ENCODE data around the gene DAPK2.

GRCh38 chr15:63943829-63944680 is 102.2 kb downstream of the DAPK2 start:
- no peak for TF ChIP-seq MXD4 (CRISPR knock-in tag; IDR thresholded peaks at IDR 0.05; ENCODE audit: borderline replicate concordance)
- no peak for TF ChIP-seq CTCF (IDR thresholded peaks at IDR 0.05)
- no peak for TF ChIP-seq JUN (CRISPR knock-in tag; IDR thresholded peaks at IDR 0.05)
- TF ChIP-seq KAT7 (CRISPR knock-in tag; IDR thresholded peaks at IDR 0.05; ENCODE audit: borderline replicate concordance) = no peak
- no peak for TF ChIP-seq SOX15 (CRISPR knock-in tag; IDR thresholded peaks at IDR 0.05)
- TF ChIP-seq MAX (CRISPR knock-in tag; IDR thresholded peaks at IDR 0.05) = no peak
- no peak for TF ChIP-seq ATF3 (CRISPR knock-in tag; conservative IDR thresholded peaks at IDR 0.05)
- no peak for TF ChIP-seq SMAD3 (CRISPR knock-in tag; IDR thresholded peaks at IDR 0.05; ENCODE audit: borderline replicate concordance)
- TF ChIP-seq MLX (CRISPR knock-in tag; IDR thresholded peaks at IDR 0.05) = no peak
- no peak for TF ChIP-seq ATF2 (CRISPR knock-in tag; IDR thresholded peaks at IDR 0.05; ENCODE audit: borderline replicate concordance, low read depth)
- TF ChIP-seq CBFB (CRISPR knock-in tag; IDR thresholded peaks at IDR 0.05; ENCODE audit: low read depth) = no peak
- TF ChIP-seq NR1H2 (CRISPR knock-in tag; IDR thresholded peaks at IDR 0.05) = no peak
- no peak for TF ChIP-seq ARID4B (CRISPR knock-in tag; IDR thresholded peaks at IDR 0.05; ENCODE audit: borderline replicate concordance)

Data from WTC11 (cell line).